IPS-11a (cell line): Measurements from ENCODE around the gene B4GALNT3.

ENCODE experiments used
- H3K4me3 ChIP-seq: one replicate; pipeline ENCODE4 v1.5.1; 2013; ENCODE audit warnings: low read depth, low read length, control low read depth

Gene B4GALNT3

DNA sequence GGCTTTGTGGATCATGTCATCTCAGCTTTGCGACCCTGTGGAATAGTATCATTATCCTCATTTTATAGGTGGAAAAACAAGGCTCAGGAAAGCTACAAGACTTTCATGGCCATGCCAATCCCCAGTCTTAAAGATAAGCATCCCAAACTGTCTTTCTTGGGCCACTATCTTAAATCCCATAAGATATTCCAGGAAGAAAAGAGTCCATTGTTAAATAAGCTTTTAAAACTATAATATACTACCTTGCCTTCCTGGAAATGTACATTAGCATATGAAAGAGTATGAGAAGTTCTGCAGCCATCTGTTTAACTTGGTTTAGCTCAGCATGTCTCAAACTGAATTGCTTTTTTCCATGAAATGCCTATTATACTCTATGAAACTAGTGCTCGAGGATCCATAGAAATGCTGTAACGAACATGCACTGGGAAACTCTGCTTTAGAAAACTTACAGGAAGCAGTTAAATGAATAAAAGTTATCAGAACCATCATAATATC is 77.1 kb downstream of the B4GALNT3 start:
- H3K4me3 ChIP-seq: no peak overlapping the region

- H3K4me3 ChIP-seq: no peak overlapping the region
Measured at GRCh38 chr12:537772-538171, 78.0 kb downstream of the B4GALNT3 start.

- H3K4me3 ChIP-seq: no peak overlapping the region
Measured at GRCh38 chr12:538731-539539, 79.2 kb downstream of the B4GALNT3 start.

DNA sequence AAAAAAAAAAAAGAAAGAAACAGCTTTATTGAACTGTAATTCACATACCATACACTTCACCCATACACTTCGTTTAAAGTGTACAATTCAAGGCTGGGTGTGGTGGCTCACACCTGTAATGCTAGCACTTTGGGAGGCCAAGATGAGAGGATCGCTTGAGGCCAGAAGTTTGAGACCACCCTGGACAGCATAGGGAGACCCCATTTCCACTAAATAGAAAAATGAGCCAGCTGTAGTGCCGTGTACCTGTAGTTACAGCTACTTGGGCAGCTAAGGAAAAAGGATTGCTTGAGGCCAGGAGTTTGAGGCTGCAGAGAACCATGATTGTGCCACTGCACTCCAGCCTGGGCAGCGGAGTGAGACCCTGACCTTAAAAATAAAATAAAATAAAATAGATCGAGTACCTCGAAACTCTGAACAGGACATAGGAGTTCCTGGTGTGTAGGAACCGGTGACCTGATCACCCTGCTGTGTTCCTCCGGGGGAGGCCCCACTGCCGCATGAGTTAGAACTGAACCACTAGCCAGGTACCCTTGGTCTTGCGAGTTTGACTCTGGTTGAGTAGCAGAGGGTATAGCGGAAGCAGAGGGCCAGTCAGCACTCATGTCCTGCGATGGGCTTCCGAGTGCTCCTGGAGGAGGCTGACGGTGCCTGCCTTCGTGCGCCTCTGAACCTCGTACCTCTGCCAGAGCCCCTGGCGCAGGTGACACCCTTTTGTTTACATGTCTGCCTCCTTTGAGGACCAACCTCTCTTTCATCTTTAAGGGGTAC is 80.0 kb downstream of the B4GALNT3 start:
- H3K4me3 ChIP-seq: no peak overlapping the region

GRCh38 chr12:541676-542324 is 82.1 kb downstream of the B4GALNT3 start:
- no peak overlapping the region for H3K4me3 ChIP-seq

GRCh38 chr12:542395-543113 is 82.8 kb downstream of the B4GALNT3 start:
- H3K4me3 ChIP-seq: no peak overlapping the region

DNA sequence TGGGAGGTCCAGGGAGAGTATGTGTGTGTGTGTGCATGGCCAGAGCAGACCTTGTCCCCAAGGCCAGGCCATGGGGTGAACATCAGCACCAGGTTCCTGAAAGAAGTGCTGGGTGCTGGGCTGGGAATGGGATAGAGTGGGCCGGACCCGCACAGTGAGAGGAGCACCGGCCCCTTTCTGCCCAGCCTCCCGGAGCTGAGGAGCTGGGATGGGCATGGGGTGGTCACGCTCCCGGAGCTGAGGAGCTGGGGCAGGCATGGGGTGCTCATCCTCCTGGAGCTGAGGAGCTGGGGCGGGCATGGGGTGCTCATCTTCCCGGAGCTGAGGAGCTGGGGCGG is 83.3 kb downstream of the B4GALNT3 start:
- H3K4me3 ChIP-seq: no peak overlapping the region

DNA sequence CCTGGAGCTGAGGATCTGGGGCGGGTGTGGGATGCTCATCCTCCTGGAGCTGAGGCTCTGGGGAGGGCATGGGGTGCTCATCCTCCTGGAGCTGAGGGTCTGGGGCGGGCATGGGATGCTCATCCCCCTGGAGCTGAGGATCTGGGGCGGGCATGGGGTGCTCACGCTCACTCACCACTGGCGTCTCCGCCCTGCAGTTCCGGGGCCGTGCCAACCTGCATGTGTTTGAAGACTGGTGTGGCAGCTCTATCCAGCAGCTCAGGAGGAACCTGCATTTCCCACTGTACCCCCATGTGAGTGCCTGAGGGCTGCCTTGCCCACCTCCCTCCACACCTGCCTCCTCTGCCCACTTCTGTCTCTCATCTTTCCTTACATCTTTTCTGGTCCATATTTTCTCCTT is 84.4 kb downstream of the B4GALNT3 start:
- no peak overlapping the region for H3K4me3 ChIP-seq

DNA sequence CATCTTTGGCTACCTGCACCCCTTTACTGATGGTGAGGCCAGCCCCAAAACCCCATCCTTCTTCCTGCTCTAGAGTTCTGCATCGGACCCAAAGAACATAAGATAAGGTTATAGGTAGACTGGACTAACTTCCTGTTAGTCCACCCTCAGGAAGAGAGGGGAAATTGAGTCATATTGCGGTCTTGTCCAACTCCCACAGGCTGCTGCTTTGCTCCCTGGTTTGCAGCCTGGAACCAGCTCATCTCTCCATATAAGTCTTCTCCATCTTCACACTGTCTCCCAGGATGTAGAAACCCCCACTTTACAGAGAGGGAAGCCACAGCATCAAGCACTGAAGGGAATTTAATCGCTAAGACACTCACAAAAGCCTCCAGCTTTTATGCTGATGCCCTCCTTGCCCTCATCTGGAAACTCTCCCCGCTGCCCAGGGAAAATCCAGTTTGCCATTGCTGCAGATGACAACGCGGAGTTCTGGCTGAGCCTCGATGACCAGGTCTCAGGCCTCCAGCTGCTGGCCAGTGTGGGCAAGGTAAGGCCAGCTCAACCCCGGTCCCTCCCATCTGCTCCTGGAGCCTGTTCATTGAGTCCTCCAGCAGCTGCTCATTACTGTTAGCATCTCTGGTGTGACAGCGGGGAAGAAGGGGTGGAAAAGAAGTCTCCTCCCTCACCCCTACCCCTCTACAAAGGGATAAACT is 85.3 kb downstream of the B4GALNT3 start:
- no peak overlapping the region for H3K4me3 ChIP-seq

- no peak overlapping the region for H3K4me3 ChIP-seq
Measured at GRCh38 chr12:545835-546234, 86.1 kb downstream of the B4GALNT3 start.

DNA sequence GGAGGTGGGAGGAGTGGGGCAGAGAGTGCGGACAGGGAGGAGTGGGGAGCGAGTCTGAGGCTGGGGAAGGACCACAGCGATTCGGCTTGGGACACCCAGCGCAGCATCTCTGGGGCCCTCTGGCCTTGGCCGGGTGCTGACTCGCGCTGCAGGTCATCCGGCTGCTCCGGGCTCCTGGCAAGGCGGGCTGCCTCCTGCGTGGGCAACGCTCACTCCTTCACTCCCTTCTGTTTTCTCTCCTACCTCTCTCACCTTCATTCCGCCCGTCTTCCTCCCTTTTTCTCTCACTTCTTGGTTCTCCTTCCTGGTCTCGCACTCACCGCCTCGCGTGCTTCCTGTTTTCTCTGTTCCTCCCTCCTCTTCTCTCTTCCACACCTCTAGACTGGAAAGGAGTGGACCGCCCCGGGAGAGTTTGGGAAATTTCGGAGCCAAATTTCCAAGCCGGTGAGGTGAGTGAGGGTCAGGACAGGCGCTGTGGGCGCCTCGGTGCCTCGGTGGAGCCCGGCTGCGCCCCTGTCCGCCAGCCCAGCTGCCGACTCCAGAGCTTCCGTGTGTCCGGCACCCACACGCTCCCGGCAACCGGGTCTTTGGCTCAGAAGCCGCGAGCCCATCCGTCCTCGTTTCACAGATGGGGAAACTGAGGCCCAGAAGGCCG is 86.7 kb downstream of the B4GALNT3 start:
- H3K4me3 ChIP-seq: no peak overlapping the region

- no peak overlapping the region for H3K4me3 ChIP-seq
Measured at GRCh38 chr12:546920-547845, 87.4 kb downstream of the B4GALNT3 start.

GRCh38 chr12:547883-548470 is 88.2 kb downstream of the B4GALNT3 start:
- no peak overlapping the region for H3K4me3 ChIP-seq

DNA sequence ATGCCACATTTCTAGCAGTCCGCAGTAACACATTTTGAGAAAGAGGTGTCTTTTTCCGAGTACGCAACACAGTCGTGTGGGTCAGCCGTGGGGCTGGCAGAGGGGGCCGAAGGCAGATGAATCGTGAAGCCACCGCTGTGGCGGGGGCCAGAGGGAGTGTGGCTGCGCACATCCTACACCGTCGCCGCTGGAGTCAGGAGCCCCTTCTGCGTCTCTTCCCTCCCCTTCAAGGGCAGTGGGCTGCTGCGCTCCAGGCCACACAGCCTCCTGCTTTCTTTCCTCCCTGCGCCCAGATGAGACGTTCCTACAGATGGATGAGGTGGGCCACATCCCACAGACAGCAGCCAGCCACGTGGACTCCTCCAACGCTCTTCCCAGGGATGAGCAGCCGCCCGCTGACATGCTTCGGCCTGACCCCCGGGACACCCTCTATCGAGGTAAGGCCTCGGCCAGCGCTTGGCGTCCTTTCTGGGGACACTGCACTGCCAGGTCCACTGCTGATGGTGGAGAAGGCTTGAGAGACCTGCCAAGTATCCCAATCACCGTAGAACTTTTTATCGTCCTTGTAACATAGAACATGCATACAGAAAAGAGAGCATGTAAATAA is 89.8 kb downstream of the B4GALNT3 start:
- H3K4me3 ChIP-seq: no peak overlapping the region

DNA sequence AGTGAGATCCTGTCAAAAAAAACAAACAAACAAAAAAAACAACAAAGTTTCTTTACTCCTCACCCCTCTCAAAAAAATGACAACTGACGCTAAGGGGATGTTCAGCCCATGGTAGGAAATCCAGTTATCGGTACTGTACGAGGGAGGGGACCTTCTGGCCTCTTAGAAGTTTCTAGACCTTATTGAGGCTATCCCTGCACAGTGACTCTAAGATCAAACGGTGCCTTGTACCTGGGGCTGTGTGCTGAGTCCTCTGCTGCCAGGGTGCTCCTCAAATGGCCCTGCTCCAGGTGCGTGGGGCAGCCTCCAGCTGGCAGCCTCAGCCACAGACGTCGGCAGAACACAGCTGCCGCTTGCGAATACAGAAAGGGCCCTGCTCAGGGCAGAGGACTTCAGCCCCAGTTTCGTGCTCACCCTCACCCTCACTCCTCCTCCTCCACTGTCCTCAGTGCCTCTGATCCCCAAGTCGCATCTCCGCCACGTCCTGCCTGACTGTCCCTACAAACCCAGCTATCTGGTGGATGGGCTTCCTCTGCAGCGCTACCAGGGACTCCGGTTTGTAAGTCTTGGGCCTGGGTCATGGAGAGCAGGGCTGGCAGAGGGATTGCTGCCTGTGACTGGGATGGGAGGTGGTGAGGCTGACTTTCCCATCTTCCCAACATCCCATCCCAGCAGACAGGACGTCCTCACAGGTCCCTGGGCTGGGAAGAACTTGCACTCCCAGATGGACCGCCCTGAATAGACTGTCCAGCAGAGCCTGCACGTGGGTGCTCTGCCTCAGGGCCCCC is 90.9 kb downstream of the B4GALNT3 start:
- no peak overlapping the region for H3K4me3 ChIP-seq

DNA sequence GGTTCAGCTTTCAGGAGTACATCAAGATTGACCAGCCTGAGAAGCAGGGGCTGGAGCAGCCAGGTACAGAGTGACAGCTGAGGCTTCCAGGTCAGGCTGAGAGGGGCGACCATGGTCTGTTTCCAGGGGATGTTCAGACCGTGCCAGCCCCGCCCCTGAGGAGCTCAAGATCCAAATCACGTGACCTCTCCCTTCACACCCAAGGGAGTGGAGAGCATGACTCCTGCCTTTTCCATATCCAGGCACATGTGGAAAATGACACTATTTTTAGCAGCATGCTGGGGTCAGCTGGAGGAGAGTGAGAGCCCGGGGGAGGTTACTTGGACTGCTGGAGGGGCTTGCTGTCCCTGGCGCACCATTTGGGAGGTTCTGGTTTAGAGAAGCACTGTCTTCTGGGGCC is 92.7 kb downstream of the B4GALNT3 start:
- no peak overlapping the region for H3K4me3 ChIP-seq

- H3K4me3 ChIP-seq: no peak overlapping the region
Measured at GRCh38 chr12:553216-554000, 93.7 kb downstream of the B4GALNT3 start.
